Neural crest cell (in vitro differentiated cells): Measurements from ENCODE around the gene LCOR. TPM values are rescaled to one million over a fixed set of nuclear protein-coding genes. Genes with fewer than 3 reads are reported as not detected.

Experiments used
- DNase-seq: peaks from one replicate; pipeline ENCODE4 v3.0.0; 2021; ENCODE audit warnings: low read depth, mixed read lengths, low spot score
- H3K27ac Mint-ChIP-seq: one replicate; pipeline ENCODE4 v1.8.0; 2021; ENCODE audit warnings: mild to moderate bottlenecking, mixed read lengths; ENCODE audit not compliant: unreplicated experiment
- H3K27me3 Mint-ChIP-seq: 2 replicates; pipeline ENCODE4 v1.8.0; 2021; ENCODE audit warnings: low read depth, mild to moderate bottlenecking, mixed read lengths
- H3K36me3 Mint-ChIP-seq: 2 replicates; pipeline ENCODE4 v1.8.0; 2021; ENCODE audit warnings: low read depth, mild to moderate bottlenecking, mixed read lengths
- H3K4me1 Mint-ChIP-seq: 2 replicates; pipeline ENCODE4 v1.8.0; 2021; ENCODE audit warnings: mixed read lengths
- H3K4me3 Mint-ChIP-seq: one replicate; pipeline ENCODE4 v1.8.0; 2021; ENCODE audit warnings: mild to moderate bottlenecking, mixed read lengths
- H3K9me3 Mint-ChIP-seq: 2 replicates; pipeline ENCODE4 v1.8.0; 2021; ENCODE audit warnings: mixed read lengths
- CTCF ChIP-seq: fragments of 200-600 bp; sonication (generic); conservative IDR thresholded peaks from 2 replicates; pipeline ENCODE4 v1.5.0; 2021; ENCODE audit warnings: antibody characterized with exemption, mild to moderate bottlenecking
- total RNA-seq: library from RNA; stranded (reverse); gene quantifications from 2 replicates; pipeline ENCODE4 v1.2.1, GENCODE V29; 2021

Gene LCOR
- total RNA-seq, 1 donor from 2014 or later, result 54.4 TPM

DNA sequence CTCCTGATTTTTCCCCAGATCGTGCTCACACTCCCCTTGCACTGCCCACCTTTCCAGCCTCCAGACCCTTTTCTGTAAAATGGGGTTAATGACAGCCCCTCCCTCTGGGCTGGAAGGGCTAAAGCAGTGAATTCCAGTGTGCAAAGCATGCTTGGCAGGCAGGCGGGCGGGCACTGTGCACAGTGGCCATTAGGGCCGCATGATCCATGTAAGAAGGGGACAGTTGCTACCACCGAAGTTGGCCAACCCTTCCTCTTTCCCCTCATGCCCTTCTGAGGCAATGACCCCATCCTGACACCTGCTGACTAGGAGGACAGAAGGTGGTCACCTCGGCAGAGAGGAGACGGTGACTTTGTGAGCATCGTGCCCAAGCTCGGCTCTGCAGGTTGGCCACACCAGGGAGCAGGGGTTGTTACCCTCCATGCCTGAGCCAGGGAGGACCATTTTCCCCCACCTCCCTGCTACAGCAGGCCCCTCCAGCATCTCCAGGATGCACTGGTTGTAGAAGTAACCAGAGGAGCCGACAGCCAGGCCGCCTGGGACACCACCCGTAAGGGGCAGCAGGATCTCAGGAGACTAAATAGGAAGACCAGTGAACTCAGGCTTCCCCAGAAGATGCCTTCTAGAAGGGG lies 187.2 kb downstream of the LCOR start:
- Mint-ChIP-seq H3K4me1 (peaks cover 22% of the 10 kb centered on the region), H3K36me3 (no peaks in the 10 kb centered on the region), H3K4me3 (no peak overlapping the region), H3K27ac (no peak overlapping the region), H3K9me3 (no peaks in the 10 kb centered on the region), H3K27me3 (peaks cover 71% of the 10 kb centered on the region)
- DNase-seq, result no peak
- no peak for TF ChIP-seq CTCF

GRCh38 chr10:97020452-97021400 lies 188.6 kb downstream of the LCOR start:
- peak; percentile 25 for DNase-seq
- H3K36me3 Mint-ChIP-seq, result no peaks in the 10 kb centered on the region
- no peak for TF ChIP-seq CTCF

DNA sequence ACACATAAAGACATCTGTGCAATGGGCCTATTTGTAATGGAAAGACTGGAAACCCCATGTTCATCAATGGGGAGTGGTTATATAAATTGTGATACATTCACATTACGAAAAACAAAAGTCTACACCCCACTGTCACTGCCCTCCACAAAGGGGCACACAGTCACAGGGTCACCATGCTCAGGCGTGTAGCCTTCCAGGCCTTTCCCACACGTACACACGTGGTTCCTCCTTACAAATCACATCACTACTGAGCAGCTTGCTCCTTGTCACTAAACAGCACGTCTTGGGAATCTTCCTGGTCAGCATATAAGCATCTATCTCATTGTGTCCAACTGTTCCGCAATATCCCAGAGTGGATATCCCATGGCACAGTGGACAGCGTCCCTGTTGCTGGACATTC lies 190.5 kb downstream of the LCOR start:
- H3K27ac Mint-ChIP-seq, result no peak overlapping the region
- H3K27me3 Mint-ChIP-seq, result peaks cover 59% of the 10 kb centered on the region
- H3K9me3 Mint-ChIP-seq, result no peaks in the 10 kb centered on the region
- peaks cover 22% of the 10 kb centered on the region for H3K4me1 Mint-ChIP-seq
- no peak for DNase-seq
- H3K4me3 Mint-ChIP-seq, result no peak overlapping the region
- no peak for TF ChIP-seq CTCF
- H3K36me3 Mint-ChIP-seq, result no peaks in the 10 kb centered on the region

More at GRCh38 chr10:97020452-97021400, 188.6 kb downstream of the LCOR start:
- no peaks in the 10 kb centered on the region for H3K9me3 Mint-ChIP-seq
- H3K4me1 Mint-ChIP-seq, result peaks cover 22% of the 10 kb centered on the region
- peak overlapping the region; percentile 19 for H3K27ac Mint-ChIP-seq
- no peak overlapping the region for H3K4me3 Mint-ChIP-seq
- peaks cover 65% of the 10 kb centered on the region for H3K27me3 Mint-ChIP-seq

DNA sequence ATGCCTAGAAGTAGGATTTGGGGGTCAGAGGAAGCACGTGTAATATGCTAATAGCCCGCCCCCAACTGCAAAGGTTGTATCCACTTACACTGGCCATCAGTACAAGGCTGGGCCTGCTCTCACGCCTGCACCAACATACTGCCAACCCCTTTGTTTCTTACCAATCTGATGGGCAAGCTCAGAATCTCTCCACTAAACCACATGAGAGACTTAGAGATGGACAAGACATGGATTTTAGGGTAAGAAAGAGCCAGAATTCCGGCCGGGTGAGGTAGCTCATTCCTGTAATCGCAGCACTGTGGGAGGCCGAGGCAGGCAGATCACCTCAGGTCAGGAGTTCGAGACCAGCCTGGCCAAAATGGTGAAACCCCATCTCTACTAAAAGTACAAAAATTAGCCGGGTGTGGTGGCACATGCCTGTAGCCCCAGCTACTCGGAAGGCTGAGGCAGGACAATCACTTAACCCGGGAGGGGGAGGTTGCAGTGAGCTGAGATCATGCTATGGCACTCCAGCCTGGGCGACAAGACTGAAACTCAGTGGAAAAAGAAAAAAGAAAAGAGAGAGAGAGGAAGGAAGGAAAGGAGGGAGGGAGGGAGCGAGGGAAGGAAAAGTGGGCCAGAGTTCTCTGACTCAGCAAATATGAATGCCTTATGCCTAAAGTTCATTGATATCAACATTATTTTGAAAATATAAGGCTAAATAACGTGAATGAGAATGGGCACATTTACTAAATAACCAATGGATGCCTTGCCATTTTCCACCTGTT lies 191.5 kb downstream of the LCOR start:
- Mint-ChIP-seq H3K4me1 (peaks cover 22% of the 10 kb centered on the region), H3K27ac (no peak overlapping the region), H3K36me3 (no peaks in the 10 kb centered on the region), H3K9me3 (no peaks in the 10 kb centered on the region), H3K27me3 (peaks cover 68% of the 10 kb centered on the region), H3K4me3 (no peak overlapping the region)
- DNase-seq, result no peak
- no peak for TF ChIP-seq CTCF

- H3K27me3 Mint-ChIP-seq, result peaks cover 66% of the 10 kb centered on the region
- no peak for DNase-seq
- no peak for TF ChIP-seq CTCF
- no peak overlapping the region for H3K4me3 Mint-ChIP-seq
- H3K36me3 Mint-ChIP-seq, result no peaks in the 10 kb centered on the region
- H3K27ac Mint-ChIP-seq, result no peak overlapping the region
- no peaks in the 10 kb centered on the region for H3K9me3 Mint-ChIP-seq
- H3K4me1 Mint-ChIP-seq, result peaks cover 22% of the 10 kb centered on the region
Observed at GRCh38 chr10:97024168-97025073, 192.3 kb downstream of the LCOR start.
